Astrocyte of the hippocampus (primary cell): ENCODE measurements around the gene CEP97.
A peak's percentile ranks its signal among the peaks of the same experiment; 100 is the strongest.
"Not testable (repeated sequence)": the region's sequence is repeated elsewhere in the genome, so short reads cannot be mapped to it uniquely, and the experiment has no call there.

Experiments used
- DNase-seq: peaks from one replicate; pipeline ENCODE4 v3.0.0; 2011; ENCODE audit warnings: low read depth, low spot score

CEP97 gene

GRCh38 chr3:101762041-101762646, 37.7 kb downstream of the CEP97 start:
- DNase-seq = no peak

GRCh38 chr3:101777745-101778281, 53.4 kb downstream of the CEP97 start:
- not testable (repeated sequence) for DNase-seq

GRCh38 chr3:101778385-101779046, 54.1 kb downstream of the CEP97 start:
- no peak for DNase-seq

DNA sequence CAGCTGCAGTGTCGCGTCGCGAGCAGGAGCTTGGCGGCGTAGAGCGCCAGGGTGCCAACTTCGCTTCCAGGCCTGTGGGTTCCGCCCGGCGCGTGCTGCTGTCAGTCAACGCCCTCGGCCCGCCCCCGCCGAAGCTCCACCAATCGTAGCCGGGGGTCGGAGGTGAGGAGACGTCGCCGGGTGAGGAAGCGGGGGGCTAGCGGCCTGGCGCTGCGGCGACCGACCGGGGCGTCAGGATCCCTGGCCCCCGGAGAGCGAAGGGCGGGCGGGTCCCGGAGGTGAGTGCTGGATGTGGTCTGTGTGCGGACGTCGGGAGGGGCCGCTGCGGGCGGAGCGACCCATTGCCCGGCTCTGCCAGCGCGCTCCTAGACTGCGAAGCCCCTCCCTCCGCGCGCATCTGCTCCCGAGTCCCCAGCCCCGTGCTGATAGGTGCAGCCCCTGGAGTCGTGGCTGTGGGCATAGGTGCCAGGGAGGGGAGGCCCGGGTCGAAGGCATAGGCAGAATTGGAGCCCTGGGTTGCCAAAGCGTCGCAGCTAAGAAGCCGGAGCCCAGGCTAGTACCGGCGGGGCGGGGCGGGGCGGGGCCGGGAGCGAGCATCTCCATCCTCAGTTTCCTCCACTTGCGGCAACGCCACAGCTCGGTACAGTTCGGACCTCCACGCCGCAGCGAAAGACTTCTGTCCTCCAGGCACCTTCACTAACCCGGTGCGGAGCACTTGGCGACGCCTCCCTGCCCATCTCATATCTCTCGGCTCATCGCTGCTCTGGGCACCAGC, 54.8 kb downstream of the CEP97 start, which contains the start of gene NXPE3:
Gene NXPE3, plus strand, starts transcription at position 165 of the 775 bp plus-strand sequence. CDS start 6,386 bp downstream, outside the sequence.
- peak; percentile 94 for DNase-seq

GRCh38 chr3:101779822-101780381, 55.5 kb downstream of the CEP97 start:
- peak; percentile 18 for DNase-seq

- DNase-seq = peak; percentile 82
Observed at GRCh38 chr3:101780661-101781060, 56.2 kb downstream of the CEP97 start.

- peak; percentile 4 for DNase-seq
Observed at GRCh38 chr3:101781166-101781565, 56.8 kb downstream of the CEP97 start.

DNA sequence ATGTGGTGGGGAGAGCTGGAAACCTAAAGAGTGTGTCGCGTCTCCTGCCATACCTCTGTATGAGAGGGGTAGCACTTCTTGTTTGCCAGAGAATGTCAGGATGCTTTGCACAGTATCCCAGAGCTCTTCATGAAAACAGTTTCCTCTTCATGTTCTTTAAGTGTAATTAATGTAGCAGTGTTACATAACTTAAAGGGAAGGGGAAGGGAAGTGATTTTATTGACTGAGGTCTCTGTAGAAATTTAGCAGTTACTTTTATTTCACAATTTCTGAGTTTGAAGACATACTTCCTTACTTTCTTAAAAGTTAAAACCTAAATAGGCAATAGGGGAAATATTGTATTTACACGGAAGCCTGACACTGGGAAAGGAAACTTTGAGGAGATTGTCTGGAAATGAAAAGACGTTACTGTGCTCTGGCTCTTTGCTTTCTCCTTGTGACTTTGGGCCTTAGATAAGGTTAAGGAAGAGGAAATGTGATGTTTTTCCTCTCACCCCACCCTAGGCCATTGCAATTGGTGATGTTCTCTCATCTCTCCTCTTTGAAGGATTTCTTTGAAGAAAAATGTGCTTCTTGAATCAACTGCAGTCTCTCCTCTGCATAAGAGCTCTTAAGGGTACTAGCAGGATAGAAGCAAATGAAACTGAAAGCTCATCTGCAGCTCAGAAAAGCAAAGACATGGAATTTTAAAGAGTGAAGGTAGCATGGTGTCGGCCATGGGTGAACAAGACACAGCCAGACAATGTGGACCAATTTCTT, 60.6 kb downstream of the CEP97 start:
- DNase-seq = no peak

GRCh38 chr3:101791778-101792177, 67.4 kb downstream of the CEP97 start:
- DNase-seq = no peak

DNA sequence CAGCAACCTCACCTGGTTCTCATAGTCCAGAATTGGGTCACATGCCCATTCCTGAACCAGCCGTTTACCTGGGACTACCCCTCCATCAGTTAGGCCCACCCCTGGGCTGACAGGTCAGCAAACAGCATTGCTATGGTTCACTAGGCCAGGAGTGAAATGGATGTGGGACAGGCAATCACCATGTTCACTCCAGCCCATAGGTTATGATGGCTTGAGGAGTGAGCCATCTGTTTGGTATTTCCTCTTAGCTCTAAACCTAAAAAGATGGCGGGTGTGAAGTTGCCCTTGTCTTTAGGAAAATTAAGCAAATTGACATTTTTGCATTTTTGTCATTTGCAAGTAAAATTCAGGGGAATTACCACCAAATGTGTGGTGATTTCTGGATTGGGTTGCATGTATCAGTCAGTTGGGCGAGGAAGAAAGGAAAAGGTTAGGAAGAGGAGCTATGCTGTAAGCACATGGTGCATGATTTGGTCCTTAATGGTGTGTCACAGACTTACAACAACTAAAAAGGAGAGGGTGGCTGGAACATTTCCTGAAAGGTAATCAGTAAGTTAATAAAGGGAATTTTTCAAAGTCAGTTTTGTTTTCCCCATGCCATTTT, 71.8 kb downstream of the CEP97 start:
- no peak for DNase-seq

GRCh38 chr3:101801174-101801573, 76.8 kb downstream of the CEP97 start:
- no peak for DNase-seq

- DNase-seq = no peak
Observed at GRCh38 chr3:101802179-101802578, 77.8 kb downstream of the CEP97 start.

DNA sequence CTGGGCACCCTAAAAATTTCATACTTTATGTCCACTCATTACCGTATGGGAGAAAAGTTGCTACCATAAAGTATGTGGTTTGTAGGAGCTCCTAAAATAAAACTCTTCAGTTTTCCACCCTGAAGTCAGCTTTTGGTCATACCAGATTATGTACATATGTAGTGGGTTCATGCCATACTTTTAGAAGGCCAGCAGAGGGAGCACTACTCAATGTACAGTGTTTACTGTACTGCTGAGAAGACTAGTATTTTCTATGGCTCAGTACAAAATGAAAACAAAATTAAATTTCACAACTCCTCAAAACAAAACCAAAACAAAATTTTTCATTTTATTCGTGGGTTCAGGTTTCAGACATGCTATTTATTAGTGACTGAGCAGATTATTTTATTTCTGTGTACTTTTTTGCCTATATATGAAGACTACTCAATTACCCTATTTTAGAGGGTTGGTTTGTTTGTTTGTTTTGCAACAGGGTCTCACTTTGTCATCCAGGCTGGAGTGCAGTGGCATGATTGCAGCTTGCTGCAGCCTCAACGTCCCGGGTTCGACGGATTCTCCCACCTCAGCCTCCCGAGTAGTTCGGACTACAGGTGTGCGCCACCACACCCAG, 78.9 kb downstream of the CEP97 start:
- peak; percentile 75 for DNase-seq

GRCh38 chr3:101803939-101804338, 79.5 kb downstream of the CEP97 start:
- DNase-seq = no peak

GRCh38 chr3:101806491-101806890, 82.1 kb downstream of the CEP97 start:
- no peak for DNase-seq

DNA sequence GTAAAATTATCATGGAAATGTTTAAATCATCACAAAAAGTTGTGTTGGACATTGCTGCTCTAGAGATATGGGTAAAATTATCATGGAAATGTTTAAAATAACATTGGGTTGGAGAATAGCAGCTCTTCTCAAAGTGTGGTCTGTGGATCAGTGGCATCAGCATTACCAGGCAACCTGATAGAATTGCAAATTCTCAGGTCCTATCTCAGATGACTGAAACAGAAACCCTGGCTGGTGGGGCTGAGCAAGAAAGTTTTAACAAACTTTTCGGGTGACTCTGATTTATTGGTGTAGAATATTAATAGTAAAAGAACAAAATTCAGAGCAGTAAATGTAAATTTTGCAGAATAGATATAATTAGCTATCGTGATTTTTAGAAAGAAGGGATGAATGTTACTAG, 83.5 kb downstream of the CEP97 start:
- no peak for DNase-seq

DNA sequence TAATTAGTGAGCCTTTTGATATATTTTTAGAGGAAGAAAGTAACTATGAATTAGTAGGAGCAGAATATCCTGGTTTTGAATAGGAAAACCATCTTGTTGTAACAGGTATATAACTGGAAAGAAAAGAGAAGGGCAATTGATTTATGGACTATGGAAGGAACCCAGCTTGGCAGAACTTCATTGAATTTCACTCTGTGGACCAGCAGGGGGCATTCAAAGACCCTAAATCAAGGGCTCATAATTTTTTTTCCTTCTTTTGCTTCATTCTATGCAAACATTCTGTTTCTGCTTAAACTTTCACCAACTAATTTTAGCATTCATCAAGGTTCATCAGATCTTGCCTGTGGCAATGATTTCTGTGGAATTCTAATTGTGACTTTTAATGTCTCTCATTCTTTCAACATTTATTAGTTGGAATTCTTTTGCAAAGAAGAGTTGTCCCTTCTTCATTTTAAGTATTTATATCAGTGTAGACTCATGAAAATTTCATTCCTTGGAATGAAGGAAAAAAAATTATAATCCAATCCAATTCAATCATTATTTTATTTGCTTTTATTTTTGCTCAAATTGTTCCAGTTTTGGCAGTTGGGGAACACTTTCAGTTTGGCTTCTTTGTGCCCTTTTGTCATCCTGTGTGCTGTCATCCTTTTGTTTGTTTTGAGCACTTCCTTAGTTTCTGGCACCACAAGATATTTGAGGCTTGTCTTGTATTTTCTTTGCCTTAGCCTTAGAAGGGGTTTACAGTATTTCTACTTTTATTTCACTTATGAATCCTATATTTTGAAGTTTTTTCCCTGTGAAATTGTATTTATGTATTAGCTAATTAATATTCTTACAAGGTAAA, 85.0 kb downstream of the CEP97 start:
- peak; percentile 60 for DNase-seq

DNA sequence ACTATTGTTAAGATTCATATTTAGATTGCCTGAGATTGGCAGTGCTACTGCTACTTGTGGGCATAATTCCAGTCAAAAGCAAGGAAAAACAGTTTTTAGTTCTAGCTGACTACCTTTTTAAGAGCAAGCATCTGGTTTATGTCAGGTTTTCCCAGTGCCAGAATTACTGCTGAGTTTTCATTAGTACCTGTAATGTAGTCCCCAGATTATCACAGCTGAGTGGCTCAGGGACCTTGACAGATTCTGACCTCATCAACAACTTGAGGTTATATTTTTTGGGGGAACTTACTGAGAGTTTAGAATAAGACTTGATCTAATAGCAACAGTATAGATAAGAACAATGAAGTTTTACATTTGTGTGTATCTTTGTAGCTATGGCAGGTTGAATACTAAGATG, 85.6 kb downstream of the CEP97 start:
- DNase-seq = no peak

- no peak for DNase-seq
Observed at GRCh38 chr3:101811875-101812274, 87.5 kb downstream of the CEP97 start.

GRCh38 chr3:101812895-101813294, 88.5 kb downstream of the CEP97 start:
- no peak for DNase-seq
